ENCODE measurements around the gene RSBN1L. TPM values are rescaled to one million over a fixed set of nuclear protein-coding genes. Genes with fewer than 3 reads are reported as not detected.

RSBN1L gene
- total and polyA plus RNA-seq, 2 donors (not counting 3 experiments of a cell fraction or from before 2014, with no cell fraction given): 3.0 to 13.1 TPM

- Histone ChIP-seq H3K79me2 (ENCODE audit: control insufficient read depth, insufficient read depth, low read length) (no peaks in the 10 kb centered on the region), H3K4me1 (ENCODE audit: control insufficient read depth, extremely low read depth, insufficient read depth, low read length) (no peaks in the 10 kb centered on the region), H3K36me3 (ENCODE audit: control insufficient read depth in 2 of 2, extremely low read depth in 1 of 2, insufficient read depth in 2 of 2, low read length in 2 of 2) (peaks cover 8 to 13% of the 10 kb centered on the region in 2 experiments), H3K4me2 (ENCODE audit: insufficient read depth, low read length) (no peak overlapping the region), H3K27ac (ENCODE audit: insufficient read depth, low read depth, low read length) (no peak overlapping the region), H3K4me3 (replicated peaks in 1 of 3; ENCODE audit: insufficient read depth in 1 of 3, low read depth in 1 of 3, low read length in 3 of 3) (no peak overlapping the region), H3K9me1 (replicated peaks; ENCODE audit: control insufficient read depth, extremely low read depth, insufficient read depth, low read length) (no peaks in the 10 kb centered on the region), H2AFZ (ENCODE audit: low read depth, low read length) (no peak overlapping the region), H3K9me3 (replicated peaks; ENCODE audit: control insufficient read depth, insufficient read depth, low read length) (no peaks in the 10 kb centered on the region), H4K20me1 (replicated peaks; ENCODE audit: control insufficient read depth, extremely low read depth, insufficient read depth, low read length) (no peaks in the 10 kb centered on the region), H3K9ac (replicated peaks; ENCODE audit: extremely low read depth, insufficient read depth, low read length) (no peak overlapping the region), H3K27me3 (ENCODE audit: control insufficient read depth in 2 of 2, insufficient read depth in 2 of 2, low read length in 2 of 2) (no peaks in the 10 kb centered on the region)
- ChIA-PET CTCF (interaction anchor here (0.7 to 2.6 kb wide), 18 partner anchors 20 to 382 kb away, joined by 3 to 23 read pairs (median 4); partner anchors contain the start of gene RSBN1L), POLR2A (no interaction called here)
- TF ChIP-seq CTCF (IDR thresholded peaks at IDR 0.05; ENCODE audit: extremely low read depth in 1 of 2, insufficient read depth in 1 of 2, low read depth in 1 of 2, low read length in 2 of 2) (peak in 1 of 2 donors; percentile 25), POLR2AphosphoS5 (IDR thresholded peaks at IDR 0.05; ENCODE audit: insufficient read depth, low read depth, low read length) (no peak)
- intact Hi-C loops (cut with micrococcal nuclease): loop anchor here (1.0 to 10.0 kb wide), 3 partner anchors 102 to 387 kb away; no protein-coding TSS in a partner anchor
- DNase-seq (ENCODE audit: low read depth, low spot score): peak; percentile 57
- no TSS peak for BruUV-seq (replicated peaks)
- FAIRE-seq: no peak
- dilution Hi-C loops (cut with MboI; ENCODE audit: extremely low pct_ligation_motif_present, low sequenced_read_pairs): no loop called here
Observed at GRCh38 chr7:77657427-77658224, 38.6 kb upstream of the RSBN1L start.

GRCh38 chr7:77658928-77659327 lies 37.3 kb upstream of the RSBN1L start:
- no peak for FAIRE-seq
- Histone ChIP-seq H3K4me2 (ENCODE audit: insufficient read depth, low read length) (no peak overlapping the region), H2AFZ (ENCODE audit: low read depth, low read length) (no peak overlapping the region), H3K4me3 (replicated peaks in 1 of 3; ENCODE audit: insufficient read depth in 1 of 3, low read depth in 1 of 3, low read length in 3 of 3) (no peak overlapping the region), H3K9ac (replicated peaks; ENCODE audit: extremely low read depth, insufficient read depth, low read length) (no peak overlapping the region), H3K27ac (ENCODE audit: insufficient read depth, low read depth, low read length) (no peak overlapping the region), H3K27me3 (ENCODE audit: control insufficient read depth in 2 of 2, insufficient read depth in 2 of 2, low read length in 2 of 2) (no peaks in the 10 kb centered on the region), H4K20me1 (replicated peaks; ENCODE audit: control insufficient read depth, extremely low read depth, insufficient read depth, low read length) (no peaks in the 10 kb centered on the region), H3K9me3 (replicated peaks; ENCODE audit: control insufficient read depth, insufficient read depth, low read length) (no peaks in the 10 kb centered on the region), H3K79me2 (ENCODE audit: control insufficient read depth, insufficient read depth, low read length) (no peaks in the 10 kb centered on the region), H3K9me1 (replicated peaks; ENCODE audit: control insufficient read depth, extremely low read depth, insufficient read depth, low read length) (no peaks in the 10 kb centered on the region), H3K36me3 (ENCODE audit: control insufficient read depth in 2 of 2, extremely low read depth in 1 of 2, insufficient read depth in 2 of 2, low read length in 2 of 2) (peaks cover 8 to 10% of the 10 kb centered on the region in 2 experiments), H3K4me1 (ENCODE audit: control insufficient read depth, extremely low read depth, insufficient read depth, low read length) (no peaks in the 10 kb centered on the region)
- TF ChIP-seq POLR2A (IDR thresholded peaks at IDR 0.05; ENCODE audit: low read depth, low read length) (no peak), CTCF (IDR thresholded peaks at IDR 0.05; ENCODE audit: extremely low read depth in 1 of 2, insufficient read depth in 1 of 2, low read depth in 1 of 2, low read length in 2 of 2) (no peak), MYC (IDR thresholded peaks at IDR 0.05; ENCODE audit: low read depth, low read length) (no peak), GATA2 (IDR thresholded peaks at IDR 0.05; ENCODE audit: insufficient read depth, insufficient read length, low read depth, low read length) (no peak), FOS (IDR thresholded peaks at IDR 0.05; ENCODE audit: borderline replicate concordance, insufficient read depth, low read length) (no peak), EZH2 (IDR thresholded peaks at IDR 0.05; ENCODE audit: borderline replicate concordance, low read depth, low read length, severe bottlenecking) (no peak), MAX (IDR thresholded peaks at IDR 0.05; ENCODE audit: insufficient read depth, insufficient read length) (no peak), JUN (IDR thresholded peaks at IDR 0.05; ENCODE audit: borderline replicate concordance, insufficient read depth, insufficient read length, low read depth) (no peak), POLR2AphosphoS5 (IDR thresholded peaks at IDR 0.05; ENCODE audit: insufficient read depth, low read depth, low read length) (no peak)
- no TSS peak for BruUV-seq (replicated peaks)
- no peak for DNase-seq (ENCODE audit: low read depth, low spot score)
- intact Hi-C loops (cut with micrococcal nuclease): loop anchor here (5.0 to 10.0 kb wide), 2 partner anchors 278 to 386 kb away; no protein-coding TSS in a partner anchor
- ChIA-PET POLR2A (interaction anchor here (0.8 kb wide), 1 partner anchor 12 kb away, joined by 3 read pairs; no protein-coding TSS in a partner anchor), CTCF (interaction anchor here (0.6 to 2.5 kb wide), 16 partner anchors 7 to 381 kb away, joined by 3 to 23 read pairs (median 4); partner anchors contain the start of gene RSBN1L)
- dilution Hi-C loops (cut with MboI; ENCODE audit: extremely low pct_ligation_motif_present, low sequenced_read_pairs): no loop called here
